ENCODE results near the gene RXRA. TPM values are rescaled to one million over a fixed set of nuclear protein-coding genes. Genes with fewer than 3 reads are reported as not detected.

The RXRA gene
- total and polyA plus RNA-seq, 2 of the 13 experiments (the other 11 are each of a cell fraction or from before 2014, with no cell fraction given) = 18.9 to 29.2 TPM

- no peak for TF ChIP-seq ZNF142 (CRISPR knock-in tag; IDR thresholded peaks at IDR 0.05)
- peak; percentile 20; the same call in 1 of the 2 replicates for TF ChIP-seq ISL2 (CRISPR knock-in tag; IDR thresholded peaks at IDR 0.05)
- TF ChIP-seq ZNF207 (IDR thresholded peaks at IDR 0.05; ENCODE audit: borderline replicate concordance) = no peak
- no peak; the same call in 1 of the 2 replicates for TF ChIP-seq JDP2 (CRISPR knock-in tag; IDR thresholded peaks at IDR 0.05; ENCODE audit: borderline replicate concordance)
- peak; percentile 45; the same call in 1 of the 2 replicates for TF ChIP-seq RAD51 (IDR thresholded peaks at IDR 0.05; ENCODE audit: borderline replicate concordance)
- peak; percentile 35; the same call in 1 of the 2 replicates for TF ChIP-seq ZNF780A (CRISPR knock-in tag; IDR thresholded peaks at IDR 0.05)
- TF ChIP-seq JUND (CRISPR knock-in tag; IDR thresholded peaks at IDR 0.05) = no peak; the same call in 1 of the 2 replicates
- TF ChIP-seq ZNF784 (CRISPR knock-in tag; IDR thresholded peaks at IDR 0.05; ENCODE audit: borderline replicate concordance) = no peak
- TF ChIP-seq ZNF383 (CRISPR knock-in tag; IDR thresholded peaks at IDR 0.05; ENCODE audit: borderline replicate concordance) = no peak
- no peak for TF ChIP-seq NCOA5 (CRISPR knock-in tag; IDR thresholded peaks at IDR 0.05)
- TF ChIP-seq ZNF333 (CRISPR knock-in tag; IDR thresholded peaks at IDR 0.05; ENCODE audit: borderline replicate concordance) = peak; percentile 84; the same call in 1 of the 2 replicates
- TF ChIP-seq KAT7 (CRISPR knock-in tag; IDR thresholded peaks at IDR 0.05; ENCODE audit: borderline replicate concordance) = peak; percentile 11; the same call in 1 of the 2 replicates
- no peak for TF ChIP-seq TCF7 (IDR thresholded peaks at IDR 0.05; ENCODE audit: low read depth)
- no peak for TF ChIP-seq TFDP2 (CRISPR knock-in tag; IDR thresholded peaks at IDR 0.05)
- no peak for TF ChIP-seq SIX4 (CRISPR knock-in tag; IDR thresholded peaks at IDR 0.05)
- peak; percentile 98 for TF ChIP-seq RBM39 (IDR thresholded peaks at IDR 0.05; ENCODE audit: low read depth, low read length, poor library complexity, severe bottlenecking)
- TF ChIP-seq SALL1 (CRISPR knock-in tag; IDR thresholded peaks at IDR 0.05) = no peak
- peak; percentile 78 for TF ChIP-seq POLR2G (IDR thresholded peaks at IDR 0.05; ENCODE audit: low read depth, low read length)
- no peak; the same call in 2 of the 3 replicates for TF ChIP-seq MXI1 (IDR thresholded peaks at IDR 0.05; ENCODE audit: borderline replicate concordance, low read depth, low read length)
- TF ChIP-seq BRD4 (CRISPR knock-in tag; IDR thresholded peaks at IDR 0.05) = peak; percentile 33; the same call in 1 of the 2 replicates
- TF ChIP-seq PCBP2 (optimal IDR thresholded peaks at IDR 0.05; ENCODE audit: low read depth, low read length, poor library complexity, severe bottlenecking) = no peak
- TF ChIP-seq ZNF652 (CRISPR knock-in tag; IDR thresholded peaks at IDR 0.05; ENCODE audit: borderline replicate concordance, low read depth) = no peak
Measured at GRCh38 chr9:134328841-134329575, 2.8 kb downstream of the RXRA start (continued).
